Liver (tissue), 3 donors: ENCODE measurements around the gene AP4S1.

Source experiments
- CTCF ChIP-seq: fragments of 150-350 bp; IDR thresholded peaks from 2 replicates; pipeline ENCODE4 v1.5.1; 2017; ENCODE audit warnings: improper control_type of control experiment, low read depth, low read length; ENCODE audit not compliant: missing input control
- RAD21 ChIP-seq, 2 donors: IDR thresholded peaks; 2 replicates each; pipeline ENCODE4 v1.6.1; 2016; ENCODE audit warnings: antibody characterized with exemption in 2 of 2, mild to moderate bottlenecking in 2 of 2
- SP1 ChIP-seq: IDR thresholded peaks from 2 replicates; pipeline ENCODE4 v1.6.1; 2018; ENCODE audit warnings: antibody characterized with exemption, mild to moderate bottlenecking
- ZBTB33 ChIP-seq: IDR thresholded peaks from 2 replicates; pipeline ENCODE4 v1.6.1; 2016; ENCODE audit warnings: antibody characterized with exemption
- donor health status: healthy.
- donor health status: healthy.

GRCh38 chr14:30980980-30981379 is 44.5 kb upstream of the AP4S1 start:
- TF ChIP-seq SP1 (no peak), RAD21 (IDR thresholded peaks at IDR 0.05) (no peak), ZBTB33 (no peak), CTCF (no peak)
